Endothelial cell of umbilical vein (primary cell): Measurements from ENCODE around the gene TTC29. TPM values are rescaled to one million over a fixed set of nuclear protein-coding genes. Genes with fewer than 3 reads are reported as not detected.
"Not testable (repeated sequence)": the region's sequence is repeated elsewhere in the genome, so short reads cannot be mapped to it uniquely, and the experiment has no call there.

Experiments
- BruUV-seq: library from RNA; stranded (reverse); fragments of 400-500 nt; replicated peaks from 2 replicates; lab custom pipeline; 2021; lab: Mats Ljungman, UMichigan
- CTCF ChIA-PET: fragments of 300-600, 350-600 bp; sonication (Branson Sonifier 250); formaldehyde crosslinking; loops from one replicate; lab custom pipeline; 2021; ENCODE audit warnings: antibody characterized with exemption, inconsistent platforms; lab: Charles Lee
- POLR2A ChIA-PET: fragments of 300-600, 350-600 bp; sonication (Branson Sonifier 250); formaldehyde crosslinking; loops from one replicate; lab custom pipeline; 2021; ENCODE audit warnings: antibody characterized with exemption, inconsistent platforms; lab: Charles Lee
- DNase-seq: peaks from one replicate; pipeline ENCODE4 v3.0.0-alpha.2; 2011; ENCODE audit warnings: low read depth, low spot score
- FAIRE-seq: peaks from 2 replicates; lab custom pipeline; 2011; peaks lifted over from hg19 to GRCh38; lab: Jason Lieb, UNC
- H2AFZ ChIP-seq: 2 replicates; pipeline ENCODE4 v1.6.0; 2012; ENCODE audit warnings: low read depth, low read length, control low read depth, inconsistent platforms
- H3K27ac ChIP-seq: 2 replicates; pipeline ENCODE4 v1.5.1; 2011; ENCODE audit warnings: low read depth, mild to moderate bottlenecking, control low read depth, low read length, moderate library complexity; ENCODE audit not compliant: insufficient read depth
- H3K27me3 ChIP-seq, 2 experiments: 2 replicates each; pipeline versions ENCODE4 v1.6.0 to v1.6.1; 2011; ENCODE audit warnings: low read length in 2 of 2, mixed read lengths in 1 of 2; ENCODE audit not compliant: control insufficient read depth in 2 of 2, insufficient read depth in 2 of 2
- H3K36me3 ChIP-seq, 2 experiments: 2 replicates in 1 of 2; 3 replicates in 1 of 2; pipeline ENCODE4 v1.5.1; 2011; ENCODE audit warnings: low read length in 2 of 2, mild to moderate bottlenecking in 1 of 2, moderate library complexity in 1 of 2; ENCODE audit not compliant: control insufficient read depth in 2 of 2, insufficient read depth in 2 of 2; ENCODE audit errors: extremely low read depth in 1 of 2
- H3K4me1 ChIP-seq: 3 replicates; pipeline ENCODE4 v1.5.1; 2011; ENCODE audit warnings: mild to moderate bottlenecking, low read length; ENCODE audit not compliant: control insufficient read depth, insufficient read depth; ENCODE audit errors: extremely low read depth
- H3K4me2 ChIP-seq: 2 replicates; pipeline ENCODE4 v1.6.1; 2011; ENCODE audit warnings: low read length, control low read depth, mixed read lengths; ENCODE audit not compliant: insufficient read depth
- H3K4me3 ChIP-seq, 3 experiments: fragments of 200-600 bp in 1 of 3; sonication (generic), shearing (Covaris generic) in 1 of 3; replicated peaks in 1 of 3; 2 replicates each; pipeline ENCODE4 v1.5.1; 2011 to 2016; ENCODE audit warnings: control low read depth in 3 of 3, low read length in 3 of 3, mild to moderate bottlenecking in 2 of 3, inconsistent platforms in 1 of 3, low read depth in 1 of 3, moderate library complexity in 1 of 3; ENCODE audit not compliant: insufficient read depth in 1 of 3
- H3K79me2 ChIP-seq: 2 replicates; pipeline ENCODE4 v1.6.0; 2012; ENCODE audit warnings: low read length, inconsistent platforms; ENCODE audit not compliant: control insufficient read depth, insufficient read depth
- H3K9ac ChIP-seq: replicated peaks from 2 replicates; pipeline ENCODE3; 2011; ENCODE audit warnings: low read length, control low read depth; ENCODE audit not compliant: insufficient read depth; ENCODE audit errors: extremely low read depth
- H3K9me1 ChIP-seq: replicated peaks from 3 replicates; pipeline ENCODE4 v1.6.0; 2011; ENCODE audit warnings: mild to moderate bottlenecking, low read length; ENCODE audit not compliant: control insufficient read depth, insufficient read depth; ENCODE audit errors: extremely low read depth
- H3K9me3 ChIP-seq: replicated peaks from 2 replicates; pipeline ENCODE4 v1.5.1; 2012; ENCODE audit warnings: low read length, inconsistent platforms; ENCODE audit not compliant: control insufficient read depth, insufficient read depth
- H4K20me1 ChIP-seq: replicated peaks from 2 replicates; pipeline ENCODE3; 2011; ENCODE audit warnings: mild to moderate bottlenecking, low read length; ENCODE audit not compliant: control insufficient read depth, insufficient read depth; ENCODE audit errors: extremely low read depth
- CTCF ChIP-seq, 2 donors: IDR thresholded peaks; 1 replicate in 1 of 2; 2 replicates in 1 of 2; pipeline ENCODE4 v1.5.1; 2011; ENCODE audit warnings: low read length in 2 of 2, mild to moderate bottlenecking in 2 of 2, moderate library complexity in 2 of 2, control low read depth in 1 of 2, inconsistent platforms in 1 of 2, low read depth in 1 of 2; ENCODE audit not compliant: insufficient read depth in 1 of 2; ENCODE audit errors: extremely low read depth in 1 of 2
- EZH2 ChIP-seq: IDR thresholded peaks from 2 replicates; pipeline ENCODE4 v1.6.1; 2012; ENCODE audit warnings: borderline replicate concordance, low read depth, mild to moderate bottlenecking, moderate library complexity, low read length, inconsistent platforms; ENCODE audit not compliant: severe bottlenecking
- FOS ChIP-seq: IDR thresholded peaks from 2 replicates; pipeline ENCODE4 v1.6.1; 2011; ENCODE audit warnings: mild to moderate bottlenecking, low read length, moderate library complexity, borderline replicate concordance; ENCODE audit not compliant: insufficient read depth
- GATA2 ChIP-seq: IDR thresholded peaks from 2 replicates; pipeline ENCODE4 v1.7.0; 2011; ENCODE audit warnings: low read depth, mild to moderate bottlenecking, moderate library complexity, mixed read lengths, low read length; ENCODE audit not compliant: insufficient read length, insufficient read depth
- JUN ChIP-seq: IDR thresholded peaks from 2 replicates; pipeline ENCODE4 v1.6.1; 2011; ENCODE audit warnings: borderline replicate concordance, low read depth; ENCODE audit not compliant: insufficient read length, insufficient read depth
- MYC ChIP-seq: IDR thresholded peaks from one replicate; pipeline ENCODE4 v1.6.1; 2011; ENCODE audit warnings: mild to moderate bottlenecking, low read depth, low read length
- POLR2A ChIP-seq: IDR thresholded peaks from 2 replicates; pipeline ENCODE4 v1.6.1; 2012; ENCODE audit warnings: low read depth, mild to moderate bottlenecking, control low read depth, low read length
- POLR2AphosphoS5 ChIP-seq: IDR thresholded peaks from 2 replicates; pipeline ENCODE4 v1.6.1; 2012; ENCODE audit warnings: low read depth, mild to moderate bottlenecking, control low read depth, low read length, moderate library complexity; ENCODE audit not compliant: insufficient read depth
- dilution Hi-C: fragments of 300-500 bp; cut with MboI; formaldehyde crosslinking; loops from one replicate; pipeline ENCODE4 v1.15.0; 2019; ENCODE audit warnings: low sequenced_read_pairs; ENCODE audit not compliant: extremely low pct_ligation_motif_present
- intact Hi-C: fragments of 100-400 bp; cut with micrococcal nuclease; formaldehyde crosslinking; loops from one replicate; pipeline ENCODE4 v1.10.0; 2022
- polyA plus RNA-seq, 4 experiments: library from polyadenylated mRNA; depleted of rRNA in 3 of 4; stranded (reverse) in 3 of 4; unstranded in 1 of 4; fragments of >200 nt; gene quantifications; 2 replicates each; pipeline versions ENCODE4 v1.2.1 to v1.2.3, GENCODE V29; 2011 to 2012; ENCODE audit warnings: missing spikeins in 1 of 4
- total RNA-seq: library from RNA; stranded (reverse); gene quantifications from 2 replicates; pipeline ENCODE4 v1.2.3, GENCODE V29; 2021
- TF ChIP-seq, protein P1 (sequence below): IDR thresholded peaks from 2 replicates; pipeline ENCODE4 v1.6.1; 2011; ENCODE audit not compliant: insufficient read depth, insufficient read length

The TTC29 gene
- total and polyA plus RNA-seq, 2 donors (not counting 3 experiments of a cell fraction or from before 2014, with no cell fraction given) = not detected

- no TSS peak for BruUV-seq
- intact Hi-C loops = no loop called here
- H3K9me1 ChIP-seq = no peaks in the 10 kb centered on the region
- H3K9me3 ChIP-seq = no peaks in the 10 kb centered on the region
- no peak overlapping the region for H3K4me3 ChIP-seq
- dilution Hi-C loops = no loop called here
- H3K27me3 ChIP-seq = no peaks in the 10 kb centered on the region
- H3K4me1 ChIP-seq = no peaks in the 10 kb centered on the region
- FAIRE-seq (no peak), DNase-seq (no peak)
- POLR2A ChIA-PET = no interaction called here
- no peak overlapping the region for H3K27ac ChIP-seq
- no peak overlapping the region for H3K9ac ChIP-seq
- no peaks in the 10 kb centered on the region for H3K79me2 ChIP-seq
- no peaks in the 10 kb centered on the region for H3K36me3 ChIP-seq
- H4K20me1 ChIP-seq = no peaks in the 10 kb centered on the region
- TF ChIP-seq POLR2AphosphoS5 = no peak
- TF ChIP-seq, protein P1, sequence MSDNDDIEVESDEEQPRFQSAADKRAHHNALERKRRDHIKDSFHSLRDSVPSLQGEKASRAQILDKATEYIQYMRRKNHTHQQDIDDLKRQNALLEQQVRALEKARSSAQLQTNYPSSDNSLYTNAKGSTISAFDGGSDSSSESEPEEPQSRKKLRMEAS = no peak
- no peak for TF ChIP-seq EZH2
- no peak for TF ChIP-seq POLR2A
- no peak for TF ChIP-seq CTCF (IDR thresholded peaks at IDR 0.05; ENCODE audit: extremely low read depth in 1 of 2, insufficient read depth in 1 of 2, low read depth in 1 of 2, low read length in 2 of 2)
- no peak for TF ChIP-seq MYC
- no peak for TF ChIP-seq GATA2
- TF ChIP-seq FOS = no peak
- TF ChIP-seq JUN = no peak
- H3K4me2 ChIP-seq = no peak overlapping the region
- CTCF ChIA-PET = no interaction called here
- H2AFZ ChIP-seq = no peak overlapping the region
Measured at GRCh38 chr4:146833530-146833929, 112.1 kb downstream of the TTC29 start.

DNA sequence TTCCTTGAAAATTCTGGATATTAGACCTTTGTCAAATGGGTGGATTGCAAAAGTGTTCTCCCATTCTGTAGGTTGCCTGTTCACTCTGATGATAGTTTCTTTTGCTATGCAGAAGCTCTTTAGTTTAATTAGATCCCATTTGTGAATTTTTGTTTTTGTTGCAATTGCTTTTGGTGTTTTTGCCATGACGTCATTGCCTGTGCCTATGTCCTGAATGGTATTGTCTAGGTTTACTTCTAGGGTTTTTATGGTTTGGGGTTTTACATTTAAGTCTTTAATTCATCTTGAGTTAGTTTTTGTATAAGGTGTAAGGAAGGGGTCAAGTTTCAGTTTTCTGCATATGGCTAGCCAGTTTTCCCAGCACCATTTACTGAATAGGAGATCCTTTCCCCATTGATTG lies 122.7 kb downstream of the TTC29 start:
- H3K36me3 ChIP-seq, H3K27ac ChIP-seq, intact Hi-C loops, H3K9me1 ChIP-seq, H3K4me3 ChIP-seq, FAIRE-seq, H3K9ac ChIP-seq, DNase-seq, H2AFZ ChIP-seq, H4K20me1 ChIP-seq, BruUV-seq, dilution Hi-C loops, H3K4me2 ChIP-seq, H3K27me3 ChIP-seq, H3K79me2 ChIP-seq, CTCF ChIA-PET, H3K4me1 ChIP-seq, H3K9me3 ChIP-seq, POLR2A ChIA-PET: not testable (repeated sequence)
